Measurements from ENCODE around the gene KCNQ1. TPM values are rescaled to one million over a fixed set of nuclear protein-coding genes. Genes with fewer than 3 reads are reported as not detected.

KCNQ1 gene
- total and polyA plus RNA-seq, 8 donors = 7.1 to 37.7 (median 9.9) TPM

GRCh38 chr11:2816523-2816922, 371.7 kb downstream of the KCNQ1 start:
- Histone ChIP-seq H3K27me3 (no peaks in the 10 kb centered on the region), H3K9me3 (peaks cover 0 to 18% of the 10 kb centered on the region in 2 donors), H3K4me1 (peaks cover 10 to 18% of the 10 kb centered on the region in 2 donors), H3K36me3 (no peaks in the 10 kb centered on the region), H3K27ac (no peak overlapping the region), H3K4me3 (no peak overlapping the region)
- ATAC-seq (no peak), DNase-seq (no peak)
- no peak for TF ChIP-seq CTCF (IDR thresholded peaks at IDR 0.05)
- intact Hi-C loops (cut with DNase I) = no loop called here

- ATAC-seq (no peak), DNase-seq (peak in 1 of 4 donors; percentile 64)
- H3K36me3 ChIP-seq = no peaks in the 10 kb centered on the region
- H3K27ac ChIP-seq = no peak overlapping the region
- peaks cover 10 to 14% of the 10 kb centered on the region in 2 donors for H3K4me1 ChIP-seq
- H3K9me3 ChIP-seq = peaks cover 0 to 18% of the 10 kb centered on the region in 2 donors
- no peaks in the 10 kb centered on the region for H3K27me3 ChIP-seq
- intact Hi-C loops (cut with DNase I) = no loop called here
- no peak for TF ChIP-seq CTCF (IDR thresholded peaks at IDR 0.05)
- H3K4me3 ChIP-seq = no peak overlapping the region
Observed at GRCh38 chr11:2816941-2817421, 372.2 kb downstream of the KCNQ1 start.

- Histone ChIP-seq H3K9me3 (peaks cover 0 to 19% of the 10 kb centered on the region in 2 donors), H3K36me3 (no peaks in the 10 kb centered on the region), H3K27ac (no peak overlapping the region), H3K4me3 (no peak overlapping the region), H3K27me3 (no peaks in the 10 kb centered on the region), H3K4me1 (peaks cover 5 to 9% of the 10 kb centered on the region in 2 donors)
- no peak for TF ChIP-seq CTCF (IDR thresholded peaks at IDR 0.05)
- intact Hi-C loops (cut with DNase I) = no loop called here
- no peak for ATAC-seq
- peak in 1 of 4 donors; percentile 24 for DNase-seq
Observed at GRCh38 chr11:2817431-2817830, 372.6 kb downstream of the KCNQ1 start.

GRCh38 chr11:2818021-2818420, 373.2 kb downstream of the KCNQ1 start:
- no peaks in the 10 kb centered on the region for H3K27me3 ChIP-seq
- peaks cover 0 to 23% of the 10 kb centered on the region in 2 donors for H3K9me3 ChIP-seq
- ATAC-seq (no peak), DNase-seq (peak in 1 of 4 donors; percentile 40)
- no peaks in the 10 kb centered on the region for H3K36me3 ChIP-seq
- intact Hi-C loops (cut with DNase I) = no loop called here
- no peak overlapping the region for H3K27ac ChIP-seq
- TF ChIP-seq CTCF (IDR thresholded peaks at IDR 0.05) = no peak
- H3K4me1 ChIP-seq = peaks cover 0 to 3% of the 10 kb centered on the region in 2 donors
- H3K4me3 ChIP-seq = no peak overlapping the region

- no peak overlapping the region for H3K4me3 ChIP-seq
- H3K4me1 ChIP-seq = no peaks in the 10 kb centered on the region
- no peak for TF ChIP-seq CTCF (IDR thresholded peaks at IDR 0.05)
- no peaks in the 10 kb centered on the region for H3K36me3 ChIP-seq
- H3K27me3 ChIP-seq = no peaks in the 10 kb centered on the region
- DNase-seq = peak in 1 of 4 donors; percentile 47
- intact Hi-C loops (cut with DNase I) = no loop called here
- peaks cover 0 to 24% of the 10 kb centered on the region in 2 donors for H3K9me3 ChIP-seq
- no peak for ATAC-seq
- H3K27ac ChIP-seq = no peak overlapping the region
Observed at GRCh38 chr11:2818503-2818902, 373.7 kb downstream of the KCNQ1 start.
